K562 (cell line): ENCODE results near the gene EXOSC2. TPM values are rescaled to one million over a fixed set of nuclear protein-coding genes. Genes with fewer than 3 reads are reported as not detected.

ENCODE experiments used
- CBFA2T3 ChIP-seq: fragments of 450-650 bp; IDR thresholded peaks from 2 replicates; pipeline ENCODE4 v1.6.1; 2017
- CEBPG ChIP-seq, 3 experiments: fragments of 200-800 bp in 1 of 3; sonication (Bioruptor generic) in 1 of 3; sonication (generic) in 1 of 3; formaldehyde crosslinking in 1 of 3; IDR thresholded peaks in 2 of 3; conservative IDR thresholded peaks in 1 of 3; 2 replicates each; pipeline versions ENCODE4 v1.6.1 to v1.8.0; 2016 to 2022; ENCODE audit warnings: missing compliant biosample characterization in 2 of 3, missing genetic modification characterization in 2 of 3, mild to moderate bottlenecking in 1 of 3, missing genetic modification reagents in 1 of 3
- ELF2 ChIP-seq: fragments of 250-450 bp; sonication (Bioruptor Pico); IDR thresholded peaks from 2 replicates; pipeline ENCODE4 v1.5.0; 2021; ENCODE audit warnings: mild to moderate bottlenecking
- FOXK2 ChIP-seq, 2 experiments: fragments of 450-650 bp; IDR thresholded peaks in 1 of 2; conservative IDR thresholded peaks in 1 of 2; 2 replicates each; pipeline ENCODE4 v1.6.1; 2016; ENCODE audit warnings: low read depth in 2 of 2, mild to moderate bottlenecking in 1 of 2
- PTRF ChIP-seq: fragments of 450-650 bp; IDR thresholded peaks from 2 replicates; pipeline ENCODE4 v1.6.1; 2016; ENCODE audit warnings: mild to moderate bottlenecking, missing genetic modification characterization, missing compliant biosample characterization
- SRF ChIP-seq, 2 experiments: fragments of 250-450, 450-650 bp in 1 of 2; sonication (Bioruptor Pico) in 1 of 2; sonication (generic) in 1 of 2; formaldehyde crosslinking; IDR thresholded peaks; 2 replicates each; pipeline versions ENCODE4 v1.5.0 to v1.5.1; 2020 to 2022; ENCODE audit warnings: mild to moderate bottlenecking in 1 of 2, missing genetic modification reagents in 1 of 2
- TRIM24 ChIP-seq, 2 experiments: fragments of 450-650 bp; IDR thresholded peaks; 2 replicates each; pipeline ENCODE4 v1.6.1; 2016
- ZFX ChIP-seq: sonication (generic); formaldehyde crosslinking; IDR thresholded peaks from 2 replicates; pipeline ENCODE4 v1.8.0; 2022; ENCODE audit warnings: mild to moderate bottlenecking, missing genetic modification reagents, moderate library complexity
- ZNF165 ChIP-seq: fragments of 250-450 bp; sonication (Bioruptor Pico); IDR thresholded peaks from 2 replicates; pipeline ENCODE4 v1.4.0; 2020; ENCODE audit warnings: borderline replicate concordance
- ZNF778 ChIP-seq: fragments of 450-650 bp; formaldehyde crosslinking; IDR thresholded peaks from 2 replicates; pipeline ENCODE4 v1.4.0; 2020; ENCODE audit warnings: mild to moderate bottlenecking, moderate library complexity
- polyA plus RNA-seq, 8 experiments: library from polyadenylated mRNA; depleted of rRNA in 4 of 8; stranded (reverse) in 5 of 8; unstranded in 3 of 8; fragments of >200 nt; fragmentation: Nextera tagmentation in 2 of 8; fragmentation: Illumina TruSeq in 1 of 8; extraction: Ambion mirVana in 2 of 8; extraction: Trizol in 1 of 8; gene quantifications; 2 replicates each; pipeline versions ENCODE4 v1.2.1 to v1.2.3, GENCODE V29; 2011 to 2014; ENCODE audit warnings: inconsistent platforms in 1 of 8, missing spikeins in 1 of 8
- total RNA-seq, 7 experiments: library from RNA; depleted of rRNA in 6 of 7; stranded (reverse); fragments of >200 nt in 6 of 7; fragmentation: Illumina TruSeq in 2 of 7; extraction: Trizol in 2 of 7; gene quantifications; 2 replicates each; pipeline versions ENCODE4 v1.2.1 to v1.2.3, GENCODE V29; 2011 to 2021; ENCODE audit warnings: low replicate concordance in 1 of 7
- TF ChIP-seq, protein P1 (sequence below): sonication (generic); formaldehyde crosslinking; IDR thresholded peaks from 2 replicates; pipeline ENCODE4 v1.8.1; 2023; ENCODE audit warnings: mild to moderate bottlenecking, missing genetic modification reagents
- TF ChIP-seq, protein P2 (sequence below): fragments of 450-650 bp; formaldehyde crosslinking; IDR thresholded peaks from 2 replicates; pipeline ENCODE4 v1.4.0; 2022; ENCODE audit warnings: missing genetic modification characterization
- TF ChIP-seq, protein P3 (sequence below): sonication (generic); formaldehyde crosslinking; IDR thresholded peaks from 2 replicates; pipeline ENCODE4 v1.4.0; 2020; ENCODE audit warnings: mild to moderate bottlenecking, missing genetic modification reagents
- TF ChIP-seq, protein P4 (sequence below): sonication (generic); formaldehyde crosslinking; IDR thresholded peaks from 2 replicates; pipeline ENCODE4 v1.8.1; 2023; ENCODE audit warnings: mild to moderate bottlenecking, missing genetic modification reagents
- TF ChIP-seq, protein P5 (sequence below): fragments of 250-450 bp; sonication (Bioruptor Pico); IDR thresholded peaks from 2 replicates; pipeline ENCODE4 v1.8.0; 2021; ENCODE audit warnings: moderate library complexity, mild to moderate bottlenecking, inconsistent platforms
- TF ChIP-seq, protein P6 (sequence below): fragments of 250-450 bp; sonication (Bioruptor Pico); IDR thresholded peaks from 2 replicates; pipeline ENCODE4 v1.8.0; 2021; ENCODE audit warnings: borderline replicate concordance, mild to moderate bottlenecking, moderate library complexity; ENCODE audit not compliant: poor library complexity, severe bottlenecking
- TF ChIP-seq, protein P7 (sequence below): fragments of 450-650 bp; IDR thresholded peaks from 2 replicates; pipeline ENCODE4 v1.6.1; 2016

Gene EXOSC2
- total and polyA plus RNA-seq, 9 of the 15 experiments (the other 6 are each of a cell fraction or from before 2014, with no cell fraction given): 46.0 to 101 (median 77.6) TPM

DNA sequence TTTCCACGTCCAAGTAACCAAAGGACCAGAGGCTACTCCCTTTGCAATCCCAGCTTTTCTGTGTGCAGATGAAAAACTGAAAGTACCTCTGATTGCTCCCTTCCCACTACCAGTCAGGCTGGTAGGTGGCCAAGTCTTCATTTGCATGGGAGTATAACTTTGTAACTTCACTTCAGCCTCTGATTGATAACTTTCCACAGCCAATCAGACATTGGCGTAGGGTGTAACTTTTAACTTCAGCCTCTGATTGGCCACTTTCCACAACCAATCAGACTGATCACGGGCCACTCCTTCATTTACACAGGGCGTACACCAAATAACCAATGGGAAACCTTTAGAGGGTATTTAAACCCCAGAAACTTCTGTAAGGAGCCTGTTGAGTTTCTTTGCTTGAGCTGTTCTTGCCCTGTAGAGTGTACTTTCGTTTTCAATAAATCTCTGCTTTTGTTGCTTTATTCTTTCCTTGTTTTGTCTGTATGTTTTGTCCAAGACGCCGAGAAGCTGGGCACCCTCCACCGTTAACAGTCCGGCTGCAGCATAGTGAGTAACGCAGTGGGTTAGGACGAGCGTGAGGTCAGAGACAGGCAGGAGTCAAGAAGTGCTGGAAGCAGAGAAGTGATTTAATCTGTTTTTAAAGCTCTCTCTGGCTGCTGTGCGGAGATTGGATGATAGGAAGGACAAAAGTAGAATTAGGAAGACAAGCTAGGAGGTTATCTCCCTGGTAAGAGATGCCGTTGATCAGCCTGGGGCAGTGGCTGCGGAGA lies 3.5 kb upstream of the EXOSC2 start (continued):
- TF ChIP-seq, protein P1, sequence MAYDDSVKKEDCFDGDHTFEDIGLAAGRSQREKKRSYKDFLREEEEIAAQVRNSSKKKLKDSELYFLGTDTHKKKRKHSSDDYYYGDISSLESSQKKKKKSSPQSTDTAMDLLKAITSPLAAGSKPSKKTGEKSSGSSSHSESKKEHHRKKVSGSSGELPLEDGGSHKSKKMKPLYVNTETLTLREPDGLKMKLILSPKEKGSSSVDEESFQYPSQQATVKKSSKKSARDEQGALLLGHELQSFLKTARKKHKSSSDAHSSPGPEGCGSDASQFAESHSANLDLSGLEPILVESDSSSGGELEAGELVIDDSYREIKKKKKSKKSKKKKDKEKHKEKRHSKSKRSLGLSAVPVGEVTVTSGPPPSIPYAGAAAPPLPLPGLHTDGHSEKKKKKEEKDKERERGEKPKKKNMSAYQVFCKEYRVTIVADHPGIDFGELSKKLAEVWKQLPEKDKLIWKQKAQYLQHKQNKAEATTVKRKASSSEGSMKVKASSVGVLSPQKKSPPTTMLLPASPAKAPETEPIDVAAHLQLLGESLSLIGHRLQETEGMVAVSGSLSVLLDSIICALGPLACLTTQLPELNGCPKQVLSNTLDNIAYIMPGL (CRISPR knock-in tag): no peak
- TF ChIP-seq SRF (CRISPR knock-in tag; IDR thresholded peaks at IDR 0.05) (no peak), ELF2 (no peak), ZFX (CRISPR knock-in tag) (no peak), ZNF778 (no peak), FOXK2 (conservative IDR thresholded peaks at IDR 0.05 in 1 of 2, IDR thresholded peaks at IDR 0.05 in 1 of 2; ENCODE audit: low read depth in 2 of 2) (0 out of 4 replicates have a peak, but pooled peaks of 1 of the 2 experiments have one; percentile 39), ZNF165 (CRISPR knock-in tag) (no peak), CEBPG (CRISPR knock-in tag; IDR thresholded peaks at IDR 0.05) (no peak), CEBPG (tag; conservative IDR thresholded peaks at IDR 0.05 in 1 of 2, IDR thresholded peaks at IDR 0.05 in 1 of 2) (no peak), PTRF (tag) (no peak), CBFA2T3 (no peak), TRIM24 (IDR thresholded peaks at IDR 0.05) (no peak)
- TF ChIP-seq, protein P2, sequence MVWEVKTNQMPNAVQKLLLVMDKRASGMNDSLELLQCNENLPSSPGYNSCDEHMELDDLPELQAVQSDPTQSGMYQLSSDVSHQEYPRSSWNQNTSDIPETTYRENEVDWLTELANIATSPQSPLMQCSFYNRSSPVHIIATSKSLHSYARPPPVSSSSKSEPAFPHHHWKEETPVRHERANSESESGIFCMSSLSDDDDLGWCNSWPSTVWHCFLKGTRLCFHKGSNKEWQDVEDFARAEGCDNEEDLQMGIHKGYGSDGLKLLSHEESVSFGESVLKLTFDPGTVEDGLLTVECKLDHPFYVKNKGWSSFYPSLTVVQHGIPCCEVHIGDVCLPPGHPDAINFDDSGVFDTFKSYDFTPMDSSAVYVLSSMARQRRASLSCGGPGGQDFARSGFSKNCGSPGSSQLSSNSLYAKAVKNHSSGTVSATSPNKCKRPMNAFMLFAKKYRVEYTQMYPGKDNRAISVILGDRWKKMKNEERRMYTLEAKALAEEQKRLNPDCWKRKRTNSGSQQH (CRISPR knock-in tag): no peak
- TF ChIP-seq, protein P3, sequence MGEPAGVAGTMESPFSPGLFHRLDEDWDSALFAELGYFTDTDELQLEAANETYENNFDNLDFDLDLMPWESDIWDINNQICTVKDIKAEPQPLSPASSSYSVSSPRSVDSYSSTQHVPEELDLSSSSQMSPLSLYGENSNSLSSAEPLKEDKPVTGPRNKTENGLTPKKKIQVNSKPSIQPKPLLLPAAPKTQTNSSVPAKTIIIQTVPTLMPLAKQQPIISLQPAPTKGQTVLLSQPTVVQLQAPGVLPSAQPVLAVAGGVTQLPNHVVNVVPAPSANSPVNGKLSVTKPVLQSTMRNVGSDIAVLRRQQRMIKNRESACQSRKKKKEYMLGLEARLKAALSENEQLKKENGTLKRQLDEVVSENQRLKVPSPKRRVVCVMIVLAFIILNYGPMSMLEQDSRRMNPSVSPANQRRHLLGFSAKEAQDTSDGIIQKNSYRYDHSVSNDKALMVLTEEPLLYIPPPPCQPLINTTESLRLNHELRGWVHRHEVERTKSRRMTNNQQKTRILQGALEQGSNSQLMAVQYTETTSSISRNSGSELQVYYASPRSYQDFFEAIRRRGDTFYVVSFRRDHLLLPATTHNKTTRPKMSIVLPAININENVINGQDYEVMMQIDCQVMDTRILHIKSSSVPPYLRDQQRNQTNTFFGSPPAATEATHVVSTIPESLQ (CRISPR knock-in tag): no peak
- TF ChIP-seq, protein P4, sequence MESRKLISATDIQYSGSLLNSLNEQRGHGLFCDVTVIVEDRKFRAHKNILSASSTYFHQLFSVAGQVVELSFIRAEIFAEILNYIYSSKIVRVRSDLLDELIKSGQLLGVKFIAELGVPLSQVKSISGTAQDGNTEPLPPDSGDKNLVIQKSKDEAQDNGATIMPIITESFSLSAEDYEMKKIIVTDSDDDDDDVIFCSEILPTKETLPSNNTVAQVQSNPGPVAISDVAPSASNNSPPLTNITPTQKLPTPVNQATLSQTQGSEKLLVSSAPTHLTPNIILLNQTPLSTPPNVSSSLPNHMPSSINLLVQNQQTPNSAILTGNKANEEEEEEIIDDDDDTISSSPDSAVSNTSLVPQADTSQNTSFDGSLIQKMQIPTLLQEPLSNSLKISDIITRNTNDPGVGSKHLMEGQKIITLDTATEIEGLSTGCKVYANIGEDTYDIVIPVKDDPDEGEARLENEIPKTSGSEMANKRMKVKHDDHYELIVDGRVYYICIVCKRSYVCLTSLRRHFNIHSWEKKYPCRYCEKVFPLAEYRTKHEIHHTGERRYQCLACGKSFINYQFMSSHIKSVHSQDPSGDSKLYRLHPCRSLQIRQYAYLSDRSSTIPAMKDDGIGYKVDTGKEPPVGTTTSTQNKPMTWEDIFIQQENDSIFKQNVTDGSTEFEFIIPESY (CRISPR knock-in tag): no peak
- TF ChIP-seq, protein P5, sequence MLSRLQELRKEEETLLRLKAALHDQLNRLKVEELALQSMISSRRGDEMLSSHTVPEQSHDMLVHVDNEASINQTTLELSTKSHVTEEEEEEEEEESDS (CRISPR knock-in tag): no peak
- TF ChIP-seq, protein P6, sequence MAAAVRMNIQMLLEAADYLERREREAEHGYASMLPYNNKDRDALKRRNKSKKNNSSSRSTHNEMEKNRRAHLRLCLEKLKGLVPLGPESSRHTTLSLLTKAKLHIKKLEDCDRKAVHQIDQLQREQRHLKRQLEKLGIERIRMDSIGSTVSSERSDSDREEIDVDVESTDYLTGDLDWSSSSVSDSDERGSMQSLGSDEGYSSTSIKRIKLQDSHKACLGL (CRISPR knock-in tag): no peak
- TF ChIP-seq, protein P7, sequence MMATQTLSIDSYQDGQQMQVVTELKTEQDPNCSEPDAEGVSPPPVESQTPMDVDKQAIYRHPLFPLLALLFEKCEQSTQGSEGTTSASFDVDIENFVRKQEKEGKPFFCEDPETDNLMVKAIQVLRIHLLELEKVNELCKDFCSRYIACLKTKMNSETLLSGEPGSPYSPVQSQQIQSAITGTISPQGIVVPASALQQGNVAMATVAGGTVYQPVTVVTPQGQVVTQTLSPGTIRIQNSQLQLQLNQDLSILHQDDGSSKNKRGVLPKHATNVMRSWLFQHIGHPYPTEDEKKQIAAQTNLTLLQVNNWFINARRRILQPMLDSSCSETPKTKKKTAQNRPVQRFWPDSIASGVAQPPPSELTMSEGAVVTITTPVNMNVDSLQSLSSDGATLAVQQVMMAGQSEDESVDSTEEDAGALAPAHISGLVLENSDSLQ: peak; percentile 98
